Measurements from ENCODE around the gene ZNF526.

ZNF526 gene

DNA sequence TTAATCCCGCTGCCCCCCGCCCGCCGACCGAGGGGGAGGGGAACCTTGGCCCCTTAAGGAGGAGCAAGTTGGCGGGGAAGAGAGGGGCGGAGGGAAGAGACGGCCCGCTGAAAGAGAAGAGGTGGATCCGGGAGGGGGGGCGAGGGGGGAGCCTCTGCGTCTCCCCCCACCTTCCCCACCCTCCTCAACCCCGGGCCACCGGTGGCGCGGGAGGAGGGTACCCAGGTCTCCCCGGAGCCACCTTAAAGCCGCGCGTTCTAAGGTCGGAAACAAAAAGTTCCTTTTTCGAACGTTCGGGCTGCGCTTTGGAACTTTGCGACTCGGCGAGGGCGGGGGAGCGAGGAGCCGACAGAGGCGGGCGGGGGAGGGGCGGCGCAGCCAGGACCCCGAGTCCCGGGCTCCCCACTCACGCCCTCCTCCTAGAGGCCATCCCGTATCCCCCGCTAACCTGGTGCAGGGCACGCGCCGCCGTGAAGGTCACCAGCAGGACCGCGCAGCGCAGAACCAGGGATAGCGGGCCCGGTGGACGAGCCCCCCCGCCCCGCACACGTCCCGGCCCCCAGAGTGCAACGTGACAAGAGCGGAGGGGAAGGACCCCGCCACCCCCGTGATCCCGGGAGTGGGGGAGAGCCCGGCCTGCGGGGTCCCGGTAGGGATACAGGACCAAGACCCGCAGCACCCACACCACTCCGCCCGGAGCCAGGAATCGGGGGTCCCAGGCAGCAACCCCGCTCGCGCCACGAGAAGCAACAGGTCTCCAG is 34.2 kb downstream of the ZNF526 start:
- WGBS, 2 donors (ENCODE audit: extremely low coverage in 2 of 2, insufficient read length in 2 of 2, insufficient replicate concordance in 1 of 2), result no CpG with 5 or more reads among the region's 70 CpGs

DNA sequence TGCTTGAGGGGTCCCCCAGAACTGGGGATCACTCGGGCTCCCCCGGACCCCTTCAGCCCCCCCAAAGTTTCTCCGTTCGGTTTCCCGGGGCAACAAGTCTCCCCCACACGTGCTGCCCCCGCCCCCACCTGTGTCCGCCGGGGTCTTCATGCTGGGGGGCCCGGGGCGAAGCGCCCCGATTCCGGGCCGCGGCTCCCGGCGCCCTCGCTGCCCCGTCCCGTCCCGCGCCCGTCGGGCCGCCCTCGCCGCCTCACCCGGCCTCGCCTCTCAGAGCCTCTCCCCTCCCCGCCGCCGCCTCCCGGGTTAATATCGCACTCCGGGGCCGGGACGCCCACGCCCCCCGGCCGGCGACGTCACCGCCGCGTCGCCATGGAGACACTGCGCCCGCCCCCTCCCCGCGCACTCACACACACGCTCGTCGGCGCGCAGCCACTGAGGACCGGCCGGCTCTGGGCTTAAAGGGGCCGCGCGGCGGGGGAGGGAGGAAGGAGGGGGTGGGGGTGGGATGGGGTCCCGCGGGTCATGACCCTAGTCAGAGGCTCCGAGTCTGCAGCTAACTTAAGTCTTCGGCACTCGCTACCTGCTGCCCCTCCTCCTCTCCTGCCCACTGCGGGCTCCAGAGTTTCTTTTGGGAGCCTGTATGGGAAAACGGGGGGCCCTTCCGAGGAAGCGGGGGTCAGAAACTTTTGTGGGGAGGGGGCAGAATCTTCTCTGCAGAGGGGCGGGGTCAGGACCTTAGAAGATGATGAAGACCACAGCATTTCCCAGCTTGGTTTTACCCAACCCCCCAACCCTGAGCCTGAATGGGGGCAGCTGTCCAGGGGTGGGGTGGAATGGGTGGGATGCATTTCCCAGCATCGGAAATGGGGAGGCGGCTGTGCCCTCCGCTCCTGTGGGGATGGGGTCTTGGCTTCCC is 35.0 kb downstream of the ZNF526 start, which contains the start of gene ERF:
Gene ERF, minus strand, starts transcription at position 279 of the 916 bp plus-strand sequence. Its CDS starts 129 bp downstream, at position 150.
- Histone ChIP-seq H4K8ac (ENCODE audit: low read depth, low read length) (no peak within 1 kb of the TSS), H3K4me2 (ENCODE audit: insufficient read depth, low read length, poor library complexity, severe bottlenecking) (peak within 1 kb of the TSS; percentile 71), H3K36me3 (replicated peaks in 1 of 2; ENCODE audit: control insufficient read depth in 2 of 2, insufficient read depth in 2 of 2, low read length in 2 of 2) (peaks cover 5 to 13% of the 10 kb centered on the region in 2 donors), H3K23ac (ENCODE audit: low read depth, low read length, poor library complexity) (peak within 1 kb of the TSS; percentile 99), H3K4ac (ENCODE audit: low read length) (peak within 1 kb of the TSS; percentile 76), H3K18ac (ENCODE audit: low read length) (peak within 1 kb of the TSS; percentile 99), H2AFZ (ENCODE audit: low read length) (peak within 1 kb of the TSS; percentile 89), H3K4me1 (ENCODE audit: control insufficient read depth in 2 of 2, insufficient read depth in 1 of 2, low read depth in 1 of 2, low read length in 2 of 2) (peaks cover 19 to 25% of the 10 kb centered on the region in 2 donors), H2BK15ac (ENCODE audit: low read length) (peak within 1 kb of the TSS; percentile 99), H2BK120ac (ENCODE audit: low read depth, low read length) (peak within 1 kb of the TSS; percentile 91), H3K14ac (ENCODE audit: low read length) (peak within 1 kb of the TSS; percentile 82), H3K9ac (ENCODE audit: low read depth, low read length, poor library complexity) (peak within 1 kb of the TSS; percentile 99), H4K91ac (ENCODE audit: low read depth, low read length, poor library complexity) (no peak within 1 kb of the TSS), H3K27me3 (ENCODE audit: control insufficient read depth in 3 of 3, insufficient read depth in 3 of 3, low read depth in 1 of 3, low read length in 3 of 3) (no peaks in the 10 kb centered on the region), H2AK5ac (ENCODE audit: low read depth, low read length) (peak within 1 kb of the TSS; percentile 90), H3K4me3 (ENCODE audit: low read length in 2 of 2) (peak within 1 kb of the TSS; percentile 94 to 95), H3K27ac (replicated peaks; ENCODE audit: low read length) (peak within 1 kb of the TSS; percentile 96), H2BK5ac (ENCODE audit: low read length) (peak within 1 kb of the TSS; percentile 100), H3K9me3 (replicated peaks in 1 of 2; ENCODE audit: control insufficient read depth in 2 of 2, insufficient read depth in 1 of 2, low read depth in 1 of 2, low read length in 2 of 2) (no peaks in the 10 kb centered on the region), H2BK12ac (ENCODE audit: low read length) (no peak within 1 kb of the TSS), H3K79me1 (ENCODE audit: low read depth, low read length) (peaks cover 23% of the 10 kb centered on the region)
- peak; percentile 96 for DNase-seq (ENCODE audit: low spot score)
- WGBS, 2 donors (ENCODE audit: extremely low coverage in 2 of 2, insufficient read length in 2 of 2, insufficient replicate concordance in 1 of 2), result no CpG with 5 or more reads among the region's 75 CpGs

More for the DNA sequence above, 34.2 kb downstream of the ZNF526 start:
- no peak overlapping the region for H2BK12ac ChIP-seq (ENCODE audit: low read length)
- peaks cover 12 to 22% of the 10 kb centered on the region in 2 donors for H3K36me3 ChIP-seq (replicated peaks in 1 of 2; ENCODE audit: control insufficient read depth in 2 of 2, insufficient read depth in 2 of 2, low read length in 2 of 2)
- H4K91ac ChIP-seq (ENCODE audit: low read depth, low read length, poor library complexity), result no peak overlapping the region
- H3K4me1 ChIP-seq (ENCODE audit: control insufficient read depth in 2 of 2, insufficient read depth in 1 of 2, low read depth in 1 of 2, low read length in 2 of 2), result peaks cover 19 to 25% of the 10 kb centered on the region in 2 donors
- H3K18ac ChIP-seq (ENCODE audit: low read length), result peak overlapping the region; percentile 98
- peak overlapping the region; percentile 100 for H2BK5ac ChIP-seq (ENCODE audit: low read length)
- DNase-seq (ENCODE audit: low spot score), result peak; percentile 79
- H3K9me3 ChIP-seq (replicated peaks in 1 of 2; ENCODE audit: control insufficient read depth in 2 of 2, insufficient read depth in 1 of 2, low read depth in 1 of 2, low read length in 2 of 2), result no peaks in the 10 kb centered on the region
- H3K4me3 ChIP-seq (ENCODE audit: low read length in 2 of 2), result peak overlapping the region; percentile 94 to 95
- peak overlapping the region; percentile 96 for H3K27ac ChIP-seq (replicated peaks; ENCODE audit: low read length)
- H3K23ac ChIP-seq (ENCODE audit: low read depth, low read length, poor library complexity), result peak overlapping the region; percentile 99
- H2AFZ ChIP-seq (ENCODE audit: low read length), result peak overlapping the region; percentile 84
- H3K4ac ChIP-seq (ENCODE audit: low read length), result peak overlapping the region; percentile 76
- peak overlapping the region; percentile 49 for H3K4me2 ChIP-seq (ENCODE audit: insufficient read depth, low read length, poor library complexity, severe bottlenecking)
- no peak overlapping the region for H4K8ac ChIP-seq (ENCODE audit: low read depth, low read length)
- peak overlapping the region; percentile 90 for H2AK5ac ChIP-seq (ENCODE audit: low read depth, low read length)
- peak overlapping the region; percentile 91 for H2BK120ac ChIP-seq (ENCODE audit: low read depth, low read length)
- H3K14ac ChIP-seq (ENCODE audit: low read length), result peak overlapping the region; percentile 82
- H2BK15ac ChIP-seq (ENCODE audit: low read length), result peak overlapping the region; percentile 99
- peaks cover 29% of the 10 kb centered on the region for H3K79me1 ChIP-seq (ENCODE audit: low read depth, low read length)
- H3K27me3 ChIP-seq (ENCODE audit: control insufficient read depth in 3 of 3, insufficient read depth in 3 of 3, low read depth in 1 of 3, low read length in 3 of 3), result no peaks in the 10 kb centered on the region
- H3K9ac ChIP-seq (ENCODE audit: low read depth, low read length, poor library complexity), result peak overlapping the region; percentile 99

DNA sequence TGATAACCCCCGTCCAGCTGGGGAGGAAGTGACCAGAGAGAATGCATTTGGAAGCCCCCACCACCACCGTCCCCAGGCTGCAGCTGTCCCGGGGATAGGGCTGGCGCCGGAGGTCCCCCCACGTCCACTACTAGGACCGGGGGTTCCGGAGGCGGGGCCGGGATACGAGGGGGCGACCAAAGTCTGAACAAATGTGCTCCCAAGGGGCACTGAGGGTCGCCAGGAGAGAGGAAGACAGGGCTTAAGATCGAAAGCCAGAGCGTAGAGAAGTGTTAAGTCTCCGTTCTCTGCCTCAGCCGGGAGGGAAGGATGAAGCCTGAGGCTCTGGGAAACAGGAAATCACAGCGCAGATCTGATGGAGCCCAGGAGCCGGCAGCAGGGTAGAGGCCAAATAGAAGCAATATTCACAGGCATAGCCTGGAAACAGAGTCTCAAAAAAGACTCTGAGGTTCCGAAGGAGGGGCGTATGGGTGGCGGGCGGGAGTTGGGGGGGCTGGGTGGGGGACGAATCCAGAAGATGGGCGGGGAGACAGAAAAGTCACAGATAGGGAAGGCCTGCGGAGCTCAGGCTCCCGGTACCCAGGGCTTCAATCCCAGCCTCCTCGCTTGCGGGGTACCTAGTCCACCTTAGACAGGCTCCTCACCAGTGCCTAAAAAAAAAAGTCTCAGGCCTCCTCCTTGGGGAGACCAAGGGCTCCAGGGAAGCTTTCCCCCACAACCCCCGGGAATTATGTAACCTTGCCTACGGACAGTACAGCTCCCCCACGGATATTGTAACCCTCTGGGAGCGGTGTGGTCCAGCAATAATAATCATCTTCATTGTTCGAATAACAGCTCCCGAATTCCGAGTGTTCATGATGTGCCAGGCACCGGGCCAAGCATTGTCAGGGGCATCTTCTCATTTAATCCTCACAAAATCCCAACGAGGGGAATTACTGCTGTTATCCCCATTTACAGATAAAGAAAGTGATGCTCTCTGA is 35.9 kb downstream of the ZNF526 start:
- peaks cover 16% of the 10 kb centered on the region for H3K79me1 ChIP-seq (ENCODE audit: low read depth, low read length)
- WGBS, 2 donors (ENCODE audit: extremely low coverage in 2 of 2, insufficient read length in 2 of 2, insufficient replicate concordance in 1 of 2), result no CpG with 5 or more reads among the region's 38 CpGs
- no peak overlapping the region for H4K8ac ChIP-seq (ENCODE audit: low read depth, low read length)
- H3K23ac ChIP-seq (ENCODE audit: low read depth, low read length, poor library complexity), result no peak overlapping the region
- no peaks in the 10 kb centered on the region for H3K27me3 ChIP-seq (ENCODE audit: control insufficient read depth in 3 of 3, insufficient read depth in 3 of 3, low read depth in 1 of 3, low read length in 3 of 3)
- no peak overlapping the region for H2BK12ac ChIP-seq (ENCODE audit: low read length)
- H2BK5ac ChIP-seq (ENCODE audit: low read length), result peak overlapping the region; percentile 89
- H3K18ac ChIP-seq (ENCODE audit: low read length), result peak overlapping the region; percentile 99
- H3K9ac ChIP-seq (ENCODE audit: low read depth, low read length, poor library complexity), result peak overlapping the region; percentile 80
- DNase-seq (ENCODE audit: low spot score), result peak; percentile 67
- H3K4me3 ChIP-seq (ENCODE audit: low read length in 2 of 2), result peak overlapping the region; percentile 68 to 94
- H4K91ac ChIP-seq (ENCODE audit: low read depth, low read length, poor library complexity), result no peak overlapping the region
- H3K14ac ChIP-seq (ENCODE audit: low read length), result no peak overlapping the region
- H3K4me1 ChIP-seq (ENCODE audit: control insufficient read depth in 2 of 2, insufficient read depth in 1 of 2, low read depth in 1 of 2, low read length in 2 of 2), result peaks cover 19 to 25% of the 10 kb centered on the region in 2 donors
- peak overlapping the region; percentile 85 for H3K27ac ChIP-seq (replicated peaks; ENCODE audit: low read length)
- peak overlapping the region; percentile 88 for H2AK5ac ChIP-seq (ENCODE audit: low read depth, low read length)
- peak overlapping the region; percentile 89 for H2BK120ac ChIP-seq (ENCODE audit: low read depth, low read length)
- peak overlapping the region; percentile 89 for H2AFZ ChIP-seq (ENCODE audit: low read length)
- H3K4me2 ChIP-seq (ENCODE audit: insufficient read depth, low read length, poor library complexity, severe bottlenecking), result peak overlapping the region; percentile 71
- no peaks in the 10 kb centered on the region for H3K9me3 ChIP-seq (replicated peaks in 1 of 2; ENCODE audit: control insufficient read depth in 2 of 2, insufficient read depth in 1 of 2, low read depth in 1 of 2, low read length in 2 of 2)
- peaks cover 0 to 5% of the 10 kb centered on the region in 2 donors for H3K36me3 ChIP-seq (replicated peaks in 1 of 2; ENCODE audit: control insufficient read depth in 2 of 2, insufficient read depth in 2 of 2, low read length in 2 of 2)
- peak overlapping the region; percentile 87 for H2BK15ac ChIP-seq (ENCODE audit: low read length)
- H3K4ac ChIP-seq (ENCODE audit: low read length), result peak overlapping the region; percentile 41
